ENCODE measurements around the gene PXMP4.
A peak's percentile ranks its signal among the peaks of the same experiment; 100 is the strongest.

PXMP4 gene

DNA sequence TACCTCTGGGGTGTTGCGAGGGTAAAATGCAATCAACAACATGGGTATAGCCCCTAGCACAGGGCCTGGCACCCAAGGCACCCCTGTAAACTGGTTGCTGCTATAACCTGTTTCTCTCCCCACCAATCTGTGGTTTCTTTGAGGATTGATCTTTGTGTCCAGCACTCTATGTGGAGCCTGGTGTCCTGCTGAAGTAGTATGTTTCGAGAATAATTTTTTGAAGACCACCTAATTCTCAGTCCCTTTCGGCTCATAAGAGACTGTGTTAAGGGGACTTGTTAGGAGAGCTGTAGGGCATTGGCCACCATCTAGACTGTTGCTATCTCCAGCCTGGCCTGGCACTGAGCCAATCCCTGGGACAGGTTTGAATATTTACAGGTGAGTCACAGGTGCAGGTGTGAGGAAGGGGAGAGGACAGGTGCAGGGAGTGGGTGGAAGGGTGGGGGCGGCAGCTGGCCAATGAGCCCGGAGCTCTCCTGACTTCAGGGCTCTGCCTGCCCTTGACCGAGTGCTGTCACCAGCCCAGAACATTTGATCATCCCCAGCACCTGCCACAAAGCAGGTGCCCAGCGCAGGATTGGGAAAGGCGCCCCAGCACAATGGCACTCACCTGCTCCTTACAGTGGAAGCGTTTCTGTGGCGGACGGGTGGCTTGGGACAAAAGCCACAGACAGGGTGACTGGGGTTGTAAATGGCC is 66.1 kb downstream of the PXMP4 start:
- ATAC-seq = no peak
- TF ChIP-seq, protein P1, sequence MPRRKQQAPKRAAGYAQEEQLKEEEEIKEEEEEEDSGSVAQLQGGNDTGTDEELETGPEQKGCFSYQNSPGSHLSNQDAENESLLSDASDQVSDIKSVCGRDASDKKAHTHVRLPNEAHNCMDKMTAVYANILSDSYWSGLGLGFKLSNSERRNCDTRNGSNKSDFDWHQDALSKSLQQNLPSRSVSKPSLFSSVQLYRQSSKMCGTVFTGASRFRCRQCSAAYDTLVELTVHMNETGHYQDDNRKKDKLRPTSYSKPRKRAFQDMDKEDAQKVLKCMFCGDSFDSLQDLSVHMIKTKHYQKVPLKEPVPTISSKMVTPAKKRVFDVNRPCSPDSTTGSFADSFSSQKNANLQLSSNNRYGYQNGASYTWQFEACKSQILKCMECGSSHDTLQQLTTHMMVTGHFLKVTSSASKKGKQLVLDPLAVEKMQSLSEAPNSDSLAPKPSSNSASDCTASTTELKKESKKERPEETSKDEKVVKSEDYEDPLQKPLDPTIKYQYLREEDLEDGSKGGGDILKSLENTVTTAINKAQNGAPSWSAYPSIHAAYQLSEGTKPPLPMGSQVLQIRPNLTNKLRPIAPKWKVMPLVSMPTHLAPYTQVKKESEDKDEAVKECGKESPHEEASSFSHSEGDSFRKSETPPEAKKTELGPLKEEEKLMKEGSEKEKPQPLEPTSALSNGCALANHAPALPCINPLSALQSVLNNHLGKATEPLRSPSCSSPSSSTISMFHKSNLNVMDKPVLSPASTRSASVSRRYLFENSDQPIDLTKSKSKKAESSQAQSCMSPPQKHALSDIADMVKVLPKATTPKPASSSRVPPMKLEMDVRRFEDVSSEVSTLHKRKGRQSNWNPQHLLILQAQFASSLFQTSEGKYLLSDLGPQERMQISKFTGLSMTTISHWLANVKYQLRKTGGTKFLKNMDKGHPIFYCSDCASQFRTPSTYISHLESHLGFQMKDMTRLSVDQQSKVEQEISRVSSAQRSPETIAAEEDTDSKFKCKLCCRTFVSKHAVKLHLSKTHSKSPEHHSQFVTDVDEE (CRISPR knock-in tag; IDR thresholded peaks at IDR 0.05) = no peak
- TF ChIP-seq CSDC2 (CRISPR knock-in tag; IDR thresholded peaks at IDR 0.05) (no peak), ZFP3 (CRISPR knock-in tag; IDR thresholded peaks at IDR 0.05) (no peak), BACH2 (CRISPR knock-in tag; IDR thresholded peaks at IDR 0.05; ENCODE audit: borderline replicate concordance) (no peak), TOX (CRISPR knock-in tag; IDR thresholded peaks at IDR 0.05; ENCODE audit: borderline replicate concordance) (no peak), ZNF565 (CRISPR knock-in tag; conservative IDR thresholded peaks at IDR 0.05; ENCODE audit: low read depth) (no peak), ZC3H10 (CRISPR knock-in tag; IDR thresholded peaks at IDR 0.05) (no peak), GLIS3 (CRISPR knock-in tag; IDR thresholded peaks at IDR 0.05) (no peak), ZNF8 (CRISPR knock-in tag; IDR thresholded peaks at IDR 0.05) (no peak), ZNF70 (CRISPR knock-in tag; IDR thresholded peaks at IDR 0.05) (no peak), ARNTL (CRISPR knock-in tag; IDR thresholded peaks at IDR 0.05; ENCODE audit: borderline replicate concordance, low read depth) (no peak), ISL1 (CRISPR knock-in tag; IDR thresholded peaks at IDR 0.05) (no peak), ZFP30 (CRISPR knock-in tag; IDR thresholded peaks at IDR 0.05) (no peak), RARB (CRISPR knock-in tag; IDR thresholded peaks at IDR 0.05) (no peak), PPARA (CRISPR knock-in tag; IDR thresholded peaks at IDR 0.05; ENCODE audit: borderline replicate concordance) (no peak)
- TF ChIP-seq, protein P2, sequence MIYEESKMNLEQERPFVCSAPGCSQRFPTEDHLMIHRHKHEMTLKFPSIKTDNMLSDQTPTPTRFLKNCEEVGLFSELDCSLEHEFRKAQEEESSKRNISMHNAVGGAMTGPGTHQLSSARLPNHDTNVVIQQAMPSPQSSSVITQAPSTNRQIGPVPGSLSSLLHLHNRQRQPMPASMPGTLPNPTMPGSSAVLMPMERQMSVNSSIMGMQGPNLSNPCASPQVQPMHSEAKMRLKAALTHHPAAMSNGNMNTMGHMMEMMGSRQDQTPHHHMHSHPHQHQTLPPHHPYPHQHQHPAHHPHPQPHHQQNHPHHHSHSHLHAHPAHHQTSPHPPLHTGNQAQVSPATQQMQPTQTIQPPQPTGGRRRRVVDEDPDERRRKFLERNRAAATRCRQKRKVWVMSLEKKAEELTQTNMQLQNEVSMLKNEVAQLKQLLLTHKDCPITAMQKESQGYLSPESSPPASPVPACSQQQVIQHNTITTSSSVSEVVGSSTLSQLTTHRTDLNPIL (CRISPR knock-in tag; IDR thresholded peaks at IDR 0.05; ENCODE audit: low read depth) = no peak
- TF ChIP-seq, protein P3, sequence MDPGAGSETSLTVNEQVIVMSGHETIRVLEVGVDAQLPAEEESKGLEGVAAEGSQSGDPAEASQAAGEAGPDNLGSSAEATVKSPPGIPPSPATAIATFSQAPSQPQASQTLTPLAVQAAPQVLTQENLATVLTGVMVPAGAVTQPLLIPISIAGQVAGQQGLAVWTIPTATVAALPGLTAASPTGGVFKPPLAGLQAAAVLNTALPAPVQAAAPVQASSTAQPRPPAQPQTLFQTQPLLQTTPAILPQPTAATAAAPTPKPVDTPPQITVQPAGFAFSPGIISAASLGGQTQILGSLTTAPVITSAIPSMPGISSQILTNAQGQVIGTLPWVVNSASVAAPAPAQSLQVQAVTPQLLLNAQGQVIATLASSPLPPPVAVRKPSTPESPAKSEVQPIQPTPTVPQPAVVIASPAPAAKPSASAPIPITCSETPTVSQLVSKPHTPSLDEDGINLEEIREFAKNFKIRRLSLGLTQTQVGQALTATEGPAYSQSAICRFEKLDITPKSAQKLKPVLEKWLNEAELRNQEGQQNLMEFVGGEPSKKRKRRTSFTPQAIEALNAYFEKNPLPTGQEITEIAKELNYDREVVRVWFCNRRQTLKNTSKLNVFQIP (CRISPR knock-in tag; IDR thresholded peaks at IDR 0.05; ENCODE audit: borderline replicate concordance, low read depth) = no peak

DNA sequence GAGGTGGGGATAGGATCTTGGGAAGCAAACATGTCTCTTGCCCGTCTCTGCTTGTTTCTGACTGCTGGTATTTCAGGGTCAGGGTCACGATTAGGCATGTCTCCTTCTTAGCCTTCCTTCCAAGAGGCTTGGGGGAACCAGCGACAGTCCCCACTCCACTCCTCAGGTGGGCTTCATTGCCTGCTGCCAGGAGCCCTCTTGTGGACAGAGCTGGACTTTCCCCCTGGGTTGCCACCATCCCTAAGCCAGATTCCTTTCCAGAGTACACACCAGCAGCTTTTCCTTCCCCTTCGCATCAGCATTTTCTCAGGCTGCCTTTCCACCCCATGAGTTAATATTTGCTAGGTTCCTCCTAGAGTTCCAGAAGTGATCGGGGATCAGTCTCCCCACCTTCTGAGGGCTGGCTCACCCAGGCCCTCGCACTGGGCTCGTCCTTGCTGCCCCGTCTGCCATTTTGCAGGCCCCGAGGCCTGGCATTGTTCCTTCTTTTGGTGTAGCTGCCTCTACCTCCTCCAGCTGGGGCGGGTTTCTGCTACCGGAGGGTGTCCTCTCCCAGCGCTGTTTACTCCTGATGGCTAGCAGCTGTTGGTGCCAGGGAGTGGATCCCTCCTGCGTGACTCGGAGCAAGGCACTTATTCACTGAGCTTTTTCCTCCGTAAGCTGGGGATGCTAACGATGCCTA is 66.8 kb downstream of the PXMP4 start:
- ATAC-seq = peak; percentile 86
- TF ChIP-seq, protein P4, sequence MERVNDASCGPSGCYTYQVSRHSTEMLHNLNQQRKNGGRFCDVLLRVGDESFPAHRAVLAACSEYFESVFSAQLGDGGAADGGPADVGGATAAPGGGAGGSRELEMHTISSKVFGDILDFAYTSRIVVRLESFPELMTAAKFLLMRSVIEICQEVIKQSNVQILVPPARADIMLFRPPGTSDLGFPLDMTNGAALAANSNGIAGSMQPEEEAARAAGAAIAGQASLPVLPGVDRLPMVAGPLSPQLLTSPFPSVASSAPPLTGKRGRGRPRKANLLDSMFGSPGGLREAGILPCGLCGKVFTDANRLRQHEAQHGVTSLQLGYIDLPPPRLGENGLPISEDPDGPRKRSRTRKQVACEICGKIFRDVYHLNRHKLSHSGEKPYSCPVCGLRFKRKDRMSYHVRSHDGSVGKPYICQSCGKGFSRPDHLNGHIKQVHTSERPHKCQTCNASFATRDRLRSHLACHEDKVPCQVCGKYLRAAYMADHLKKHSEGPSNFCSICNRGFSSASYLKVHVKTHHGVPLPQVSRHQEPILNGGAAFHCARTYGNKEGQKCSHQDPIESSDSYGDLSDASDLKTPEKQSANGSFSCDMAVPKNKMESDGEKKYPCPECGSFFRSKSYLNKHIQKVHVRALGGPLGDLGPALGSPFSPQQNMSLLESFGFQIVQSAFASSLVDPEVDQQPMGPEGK (CRISPR knock-in tag; IDR thresholded peaks at IDR 0.05; ENCODE audit: borderline replicate concordance) = no peak
- TF ChIP-seq, protein P5, sequence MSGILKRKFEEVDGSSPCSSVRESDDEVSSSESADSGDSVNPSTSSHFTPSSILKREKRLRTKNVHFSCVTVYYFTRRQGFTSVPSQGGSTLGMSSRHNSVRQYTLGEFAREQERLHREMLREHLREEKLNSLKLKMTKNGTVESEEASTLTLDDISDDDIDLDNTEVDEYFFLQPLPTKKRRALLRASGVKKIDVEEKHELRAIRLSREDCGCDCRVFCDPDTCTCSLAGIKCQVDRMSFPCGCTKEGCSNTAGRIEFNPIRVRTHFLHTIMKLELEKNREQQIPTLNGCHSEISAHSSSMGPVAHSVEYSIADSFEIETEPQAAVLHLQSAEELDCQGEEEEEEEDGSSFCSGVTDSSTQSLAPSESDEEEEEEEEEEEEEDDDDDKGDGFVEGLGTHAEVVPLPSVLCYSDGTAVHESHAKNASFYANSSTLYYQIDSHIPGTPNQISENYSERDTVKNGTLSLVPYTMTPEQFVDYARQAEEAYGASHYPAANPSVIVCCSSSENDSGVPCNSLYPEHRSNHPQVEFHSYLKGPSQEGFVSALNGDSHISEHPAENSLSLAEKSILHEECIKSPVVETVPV (CRISPR knock-in tag; IDR thresholded peaks at IDR 0.05) = no peak
- TF ChIP-seq ZNF70 (CRISPR knock-in tag; IDR thresholded peaks at IDR 0.05) (no peak), ARNTL (CRISPR knock-in tag; IDR thresholded peaks at IDR 0.05; ENCODE audit: borderline replicate concordance, low read depth) (no peak), OSR1 (CRISPR knock-in tag; IDR thresholded peaks at IDR 0.05) (no peak), CSDC2 (CRISPR knock-in tag; IDR thresholded peaks at IDR 0.05) (no peak)
- TF ChIP-seq, protein P3 (CRISPR knock-in tag; IDR thresholded peaks at IDR 0.05; ENCODE audit: borderline replicate concordance, low read depth) = no peak
